Measurements from ENCODE around the gene SMG9. TPM values are rescaled to one million over a fixed set of nuclear protein-coding genes. Genes with fewer than 3 reads are reported as not detected.

Gene SMG9
- total RNA-seq, 6 experiments from 2014 or later, result 6.5 to 13.5 (median 9.8) TPM

DNA sequence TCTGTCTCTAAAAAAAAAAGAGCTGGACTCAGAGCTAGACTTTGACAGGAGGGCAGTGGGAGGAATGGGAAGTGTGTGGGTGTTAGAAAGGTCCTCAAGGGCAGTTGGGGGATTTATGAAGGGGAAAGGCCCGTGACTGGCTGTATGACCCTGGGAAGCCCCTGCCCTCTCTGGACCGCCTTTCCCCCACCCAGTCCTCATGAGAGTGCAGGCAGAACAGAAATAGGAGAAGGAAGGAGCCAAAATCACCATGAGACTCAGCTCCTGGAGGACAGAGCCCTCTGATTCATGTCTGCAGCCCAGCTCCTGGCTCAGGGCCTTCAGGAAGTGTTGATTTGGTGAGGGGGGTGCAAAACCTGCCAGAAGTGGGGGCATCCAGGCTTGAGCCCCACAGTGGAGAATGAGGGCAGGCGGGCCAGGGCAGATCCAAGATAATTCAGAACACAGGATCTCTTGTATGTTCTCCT lies 8.7 kb upstream of the SMG9 start:
- ATAC-seq, result peak in 2 of 4 donors; percentile 25 to 40
- WGBS (ENCODE audit: insufficient coverage, low coverage, low lambda C conversion rate, missing lambda C conversion rate), result 14% methylated on average over 1 of the region's 3 CpGs

DNA sequence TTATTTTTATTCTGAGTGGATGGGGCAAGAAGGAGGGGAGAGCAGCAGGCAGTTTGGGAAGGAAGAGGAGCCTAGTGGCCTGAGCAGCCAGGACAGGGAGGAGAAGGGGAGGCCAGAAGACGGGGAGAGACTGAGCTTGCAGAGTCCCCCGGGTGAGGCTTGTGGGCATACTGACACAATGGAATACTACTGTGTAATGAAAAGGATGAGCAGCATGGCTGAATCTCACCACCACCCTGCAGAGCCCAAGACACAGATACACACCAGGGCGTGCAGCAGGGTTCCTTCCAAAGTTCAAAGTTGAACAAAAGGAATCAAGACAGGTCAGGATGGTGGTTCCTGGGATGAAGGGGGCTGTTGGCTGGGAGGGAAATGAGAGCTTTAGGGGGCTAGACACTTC lies 8.1 kb upstream of the SMG9 start:
- Histone ChIP-seq H3K36me3 (no peaks in the 10 kb centered on the region), H3K9me3 (no peaks in the 10 kb centered on the region), H3K27me3 (no peaks in the 10 kb centered on the region), H3K4me1 (no peaks in the 10 kb centered on the region), H3K27ac (no peak overlapping the region), H3K4me3 (no peak overlapping the region)
- DNase-seq, result no peak
- no peak for TF ChIP-seq POLR2A (IDR thresholded peaks at IDR 0.05)
- TF ChIP-seq, protein P1, sequence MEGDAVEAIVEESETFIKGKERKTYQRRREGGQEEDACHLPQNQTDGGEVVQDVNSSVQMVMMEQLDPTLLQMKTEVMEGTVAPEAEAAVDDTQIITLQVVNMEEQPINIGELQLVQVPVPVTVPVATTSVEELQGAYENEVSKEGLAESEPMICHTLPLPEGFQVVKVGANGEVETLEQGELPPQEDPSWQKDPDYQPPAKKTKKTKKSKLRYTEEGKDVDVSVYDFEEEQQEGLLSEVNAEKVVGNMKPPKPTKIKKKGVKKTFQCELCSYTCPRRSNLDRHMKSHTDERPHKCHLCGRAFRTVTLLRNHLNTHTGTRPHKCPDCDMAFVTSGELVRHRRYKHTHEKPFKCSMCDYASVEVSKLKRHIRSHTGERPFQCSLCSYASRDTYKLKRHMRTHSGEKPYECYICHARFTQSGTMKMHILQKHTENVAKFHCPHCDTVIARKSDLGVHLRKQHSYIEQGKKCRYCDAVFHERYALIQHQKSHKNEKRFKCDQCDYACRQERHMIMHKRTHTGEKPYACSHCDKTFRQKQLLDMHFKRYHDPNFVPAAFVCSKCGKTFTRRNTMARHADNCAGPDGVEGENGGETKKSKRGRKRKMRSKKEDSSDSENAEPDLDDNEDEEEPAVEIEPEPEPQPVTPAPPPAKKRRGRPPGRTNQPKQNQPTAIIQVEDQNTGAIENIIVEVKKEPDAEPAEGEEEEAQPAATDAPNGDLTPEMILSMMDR (IDR thresholded peaks at IDR 0.05), result no peak
- WGBS (ENCODE audit: insufficient coverage, low coverage, low lambda C conversion rate, missing lambda C conversion rate), result 60% methylated on average over 1 of the region's 3 CpGs
- intact Hi-C loops (cut with DNase I), result no loop called here
- ATAC-seq, result no peak

More for the DNA sequence above, 8.7 kb upstream of the SMG9 start:
- intact Hi-C loops (cut with DNase I), result no loop called here
- no peaks in the 10 kb centered on the region for H3K36me3 ChIP-seq
- H3K27me3 ChIP-seq, result no peaks in the 10 kb centered on the region
- H3K4me3 ChIP-seq, result no peak overlapping the region
- DNase-seq, result peak in 1 of 3 donors; percentile 33
- no peaks in the 10 kb centered on the region for H3K9me3 ChIP-seq
- no peak overlapping the region for H3K27ac ChIP-seq
- no peak for TF ChIP-seq POLR2A (IDR thresholded peaks at IDR 0.05)
- TF ChIP-seq, protein P1 (IDR thresholded peaks at IDR 0.05), result no peak
- H3K4me1 ChIP-seq, result no peaks in the 10 kb centered on the region

- H3K4me3 ChIP-seq, result no peak overlapping the region
- no peaks in the 10 kb centered on the region for H3K36me3 ChIP-seq
- no peaks in the 10 kb centered on the region for H3K27me3 ChIP-seq
- intact Hi-C loops (cut with DNase I), result no loop called here
- 82% methylated on average over 4 of the region's 4 CpGs for WGBS (ENCODE audit: insufficient coverage, low coverage, low lambda C conversion rate, missing lambda C conversion rate)
- no peak for DNase-seq
- H3K9me3 ChIP-seq, result no peaks in the 10 kb centered on the region
- H3K27ac ChIP-seq, result no peak overlapping the region
- ATAC-seq, result no peak
- H3K4me1 ChIP-seq, result peaks cover 0 to 1% (median 0%) of the 10 kb centered on the region in 4 donors
- TF ChIP-seq, protein P1 (IDR thresholded peaks at IDR 0.05), result no peak
- TF ChIP-seq POLR2A (IDR thresholded peaks at IDR 0.05), result no peak
Measured at GRCh38 chr19:43760941-43761340, 6.2 kb upstream of the SMG9 start.

DNA sequence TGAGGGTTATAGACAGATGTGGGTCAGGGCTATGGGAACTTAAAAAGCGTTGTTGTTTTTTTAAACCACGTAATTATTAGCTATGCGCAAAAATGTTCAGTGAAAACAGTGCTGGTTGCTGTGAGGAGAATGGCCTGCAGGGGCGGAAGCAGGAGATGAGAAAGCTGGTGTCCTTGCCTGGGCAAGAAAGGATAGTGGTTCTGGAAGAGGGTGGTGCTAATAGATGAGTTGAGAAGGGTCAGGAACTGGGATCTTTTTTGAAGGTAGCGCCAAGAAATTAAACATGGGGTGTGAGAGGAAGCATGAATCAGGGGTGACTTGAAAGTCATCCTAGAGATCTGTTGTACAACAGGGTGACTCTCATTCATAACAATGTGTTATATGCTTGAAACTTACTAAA lies 4.8 kb upstream of the SMG9 start:
- DNase-seq, result no peak
- Histone ChIP-seq H3K36me3 (no peaks in the 10 kb centered on the region), H3K4me3 (no peak overlapping the region), H3K4me1 (peaks cover 0 to 4% (median 0%) of the 10 kb centered on the region in 4 donors), H3K9me3 (no peaks in the 10 kb centered on the region), H3K27ac (no peak overlapping the region), H3K27me3 (no peaks in the 10 kb centered on the region)
- TF ChIP-seq POLR2A (IDR thresholded peaks at IDR 0.05), result no peak
- TF ChIP-seq, protein P1 (IDR thresholded peaks at IDR 0.05), result no peak
- intact Hi-C loops (cut with DNase I), result no loop called here
- WGBS (ENCODE audit: insufficient coverage, low coverage, low lambda C conversion rate, missing lambda C conversion rate), result 67% methylated on average over 5 of the region's 5 CpGs
- no peak for ATAC-seq

All from right lobe of liver (tissue), 6 donors.